Measurements from ENCODE around the gene SOCS7.

GRCh38 chr17:38395090-38395489, 43.4 kb downstream of the SOCS7 start:
- TF ChIP-seq POLR2AphosphoS5 (IDR thresholded peaks at IDR 0.05; ENCODE audit: insufficient read depth in 1 of 2, low read depth in 1 of 2): no peak
- no peak for TF ChIP-seq CTCF (IDR thresholded peaks at IDR 0.05)
- no peak for TF ChIP-seq POLR2A (IDR thresholded peaks at IDR 0.05)
